Stimulated activated naive CD8-positive, alpha-beta T cell treated with anti-CD3 and anti-CD28 coated beads, Interleukin-15, Interleukin-2, amounts not matched to agents 100 ng/mL and 50 ng/mL, for 24 hours (primary cell): ENCODE measurements around the gene ANKRD44.
A peak's percentile ranks its signal among the peaks of the same experiment; 100 is the strongest.

Source experiments
- H3K27ac Mint-ChIP-seq: one replicate; pipeline ENCODE4 v1.8.0; 2021; ENCODE audit warnings: mild to moderate bottlenecking, mixed read lengths
- H3K27me3 Mint-ChIP-seq: one replicate; pipeline ENCODE4 v1.8.0; 2021; ENCODE audit warnings: mixed read lengths
- H3K36me3 Mint-ChIP-seq: one replicate; pipeline ENCODE4 v1.8.0; 2021; ENCODE audit warnings: low read depth, mixed read lengths
- H3K4me1 Mint-ChIP-seq: one replicate; pipeline ENCODE4 v1.8.0; 2021; ENCODE audit warnings: low read depth, mixed read lengths
- H3K4me3 Mint-ChIP-seq: one replicate; pipeline ENCODE4 v1.8.0; 2021; ENCODE audit warnings: mild to moderate bottlenecking, mixed read lengths
- H3K9me3 Mint-ChIP-seq: one replicate; pipeline ENCODE4 v1.8.0; 2021; ENCODE audit warnings: mixed read lengths

The ANKRD44 gene

GRCh38 chr2:197171582-197171981, 139.0 kb downstream of the ANKRD44 start:
- H3K4me3 Mint-ChIP-seq = no peak overlapping the region
- peak overlapping the region; percentile 23 for H3K27ac Mint-ChIP-seq
- peaks cover 80% of the 10 kb centered on the region for H3K4me1 Mint-ChIP-seq
- no peaks in the 10 kb centered on the region for H3K27me3 Mint-ChIP-seq
- H3K9me3 Mint-ChIP-seq = no peaks in the 10 kb centered on the region
- H3K36me3 Mint-ChIP-seq = peaks cover 35% of the 10 kb centered on the region

GRCh38 chr2:197170208-197170607, 140.4 kb downstream of the ANKRD44 start:
- no peaks in the 10 kb centered on the region for H3K27me3 Mint-ChIP-seq
- no peak overlapping the region for H3K27ac Mint-ChIP-seq
- H3K9me3 Mint-ChIP-seq = no peaks in the 10 kb centered on the region
- peaks cover 40% of the 10 kb centered on the region for H3K36me3 Mint-ChIP-seq
- H3K4me3 Mint-ChIP-seq = no peak overlapping the region
- H3K4me1 Mint-ChIP-seq = peaks cover 81% of the 10 kb centered on the region

- Mint-ChIP-seq H3K9me3 (no peaks in the 10 kb centered on the region), H3K27me3 (no peaks in the 10 kb centered on the region), H3K4me1 (peaks cover 79% of the 10 kb centered on the region), H3K27ac (peak overlapping the region; percentile 78), H3K36me3 (peaks cover 41% of the 10 kb centered on the region), H3K4me3 (peak overlapping the region; percentile 1)
Observed at GRCh38 chr2:197168705-197169104, 141.9 kb downstream of the ANKRD44 start.

- H3K4me1 Mint-ChIP-seq = peaks cover 84% of the 10 kb centered on the region
- H3K4me3 Mint-ChIP-seq = no peak overlapping the region
- peaks cover 40% of the 10 kb centered on the region for H3K36me3 Mint-ChIP-seq
- H3K27ac Mint-ChIP-seq = peak overlapping the region; percentile 78
- H3K27me3 Mint-ChIP-seq = no peaks in the 10 kb centered on the region
- H3K9me3 Mint-ChIP-seq = no peaks in the 10 kb centered on the region
Observed at GRCh38 chr2:197167608-197168314, 142.8 kb downstream of the ANKRD44 start.

- H3K4me1 Mint-ChIP-seq = peaks cover 89% of the 10 kb centered on the region
- H3K27ac Mint-ChIP-seq = peak overlapping the region; percentile 57
- H3K9me3 Mint-ChIP-seq = no peaks in the 10 kb centered on the region
- no peak overlapping the region for H3K4me3 Mint-ChIP-seq
- H3K36me3 Mint-ChIP-seq = peaks cover 28% of the 10 kb centered on the region
- no peaks in the 10 kb centered on the region for H3K27me3 Mint-ChIP-seq
Observed at GRCh38 chr2:197165020-197165419, 145.6 kb downstream of the ANKRD44 start.

GRCh38 chr2:197164141-197164754, 146.3 kb downstream of the ANKRD44 start:
- Mint-ChIP-seq H3K27me3 (no peaks in the 10 kb centered on the region), H3K9me3 (no peaks in the 10 kb centered on the region), H3K27ac (peak overlapping the region; percentile 57), H3K4me1 (peaks cover 93% of the 10 kb centered on the region), H3K4me3 (no peak overlapping the region), H3K36me3 (peaks cover 26% of the 10 kb centered on the region)

GRCh38 chr2:197163712-197164140, 146.9 kb downstream of the ANKRD44 start:
- Mint-ChIP-seq H3K36me3 (peaks cover 25% of the 10 kb centered on the region), H3K9me3 (no peaks in the 10 kb centered on the region), H3K27ac (peak overlapping the region; percentile 69), H3K4me1 (peaks cover 93% of the 10 kb centered on the region), H3K27me3 (no peaks in the 10 kb centered on the region), H3K4me3 (no peak overlapping the region)

GRCh38 chr2:197161774-197162173, 148.8 kb downstream of the ANKRD44 start:
- Mint-ChIP-seq H3K27ac (peak overlapping the region; percentile 69), H3K4me1 (peaks cover 89% of the 10 kb centered on the region), H3K27me3 (no peaks in the 10 kb centered on the region), H3K36me3 (peaks cover 32% of the 10 kb centered on the region), H3K9me3 (no peaks in the 10 kb centered on the region), H3K4me3 (no peak overlapping the region)

- H3K27ac Mint-ChIP-seq = peak overlapping the region; percentile 92
- peaks cover 39% of the 10 kb centered on the region for H3K36me3 Mint-ChIP-seq
- peak overlapping the region; percentile 43 for H3K4me3 Mint-ChIP-seq
- H3K9me3 Mint-ChIP-seq = peaks cover 3% of the 10 kb centered on the region
- H3K27me3 Mint-ChIP-seq = no peaks in the 10 kb centered on the region
- H3K4me1 Mint-ChIP-seq = peaks cover 91% of the 10 kb centered on the region
Observed at GRCh38 chr2:197159661-197160211, 150.8 kb downstream of the ANKRD44 start.

GRCh38 chr2:197158591-197159550, 151.7 kb downstream of the ANKRD44 start:
- Mint-ChIP-seq H3K4me3 (peak overlapping the region; percentile 43), H3K27me3 (no peaks in the 10 kb centered on the region), H3K4me1 (peaks cover 92% of the 10 kb centered on the region), H3K27ac (peak overlapping the region; percentile 92), H3K36me3 (peaks cover 37% of the 10 kb centered on the region), H3K9me3 (peaks cover 3% of the 10 kb centered on the region)

GRCh38 chr2:197157879-197158537, 152.6 kb downstream of the ANKRD44 start:
- H3K27me3 Mint-ChIP-seq = no peaks in the 10 kb centered on the region
- peaks cover 3% of the 10 kb centered on the region for H3K9me3 Mint-ChIP-seq
- H3K27ac Mint-ChIP-seq = peak overlapping the region; percentile 92
- H3K4me3 Mint-ChIP-seq = peak overlapping the region; percentile 43
- peaks cover 92% of the 10 kb centered on the region for H3K4me1 Mint-ChIP-seq
- peaks cover 39% of the 10 kb centered on the region for H3K36me3 Mint-ChIP-seq

- peak overlapping the region; percentile 2 for H3K27ac Mint-ChIP-seq
- H3K36me3 Mint-ChIP-seq = peaks cover 35% of the 10 kb centered on the region
- peaks cover 3% of the 10 kb centered on the region for H3K9me3 Mint-ChIP-seq
- H3K4me1 Mint-ChIP-seq = peaks cover 92% of the 10 kb centered on the region
- no peaks in the 10 kb centered on the region for H3K27me3 Mint-ChIP-seq
- no peak overlapping the region for H3K4me3 Mint-ChIP-seq
Observed at GRCh38 chr2:197156771-197157170, 153.8 kb downstream of the ANKRD44 start.

- peaks cover 3% of the 10 kb centered on the region for H3K9me3 Mint-ChIP-seq
- H3K4me3 Mint-ChIP-seq = peak overlapping the region; percentile 50
- peaks cover 43% of the 10 kb centered on the region for H3K36me3 Mint-ChIP-seq
- peak overlapping the region; percentile 80 for H3K27ac Mint-ChIP-seq
- H3K4me1 Mint-ChIP-seq = peaks cover 92% of the 10 kb centered on the region
- no peaks in the 10 kb centered on the region for H3K27me3 Mint-ChIP-seq
Observed at GRCh38 chr2:197152451-197153228, 157.9 kb downstream of the ANKRD44 start.
